Embryonic facial prominence (tissue), 1 donor: ENCODE measurements around the gene STT3B.

Experiments
- DNase-seq: peaks from one replicate; pipeline ENCODE4 v3.0.0-alpha.2; 2016; ENCODE audit errors: extremely low spot score

The STT3B gene

DNA sequence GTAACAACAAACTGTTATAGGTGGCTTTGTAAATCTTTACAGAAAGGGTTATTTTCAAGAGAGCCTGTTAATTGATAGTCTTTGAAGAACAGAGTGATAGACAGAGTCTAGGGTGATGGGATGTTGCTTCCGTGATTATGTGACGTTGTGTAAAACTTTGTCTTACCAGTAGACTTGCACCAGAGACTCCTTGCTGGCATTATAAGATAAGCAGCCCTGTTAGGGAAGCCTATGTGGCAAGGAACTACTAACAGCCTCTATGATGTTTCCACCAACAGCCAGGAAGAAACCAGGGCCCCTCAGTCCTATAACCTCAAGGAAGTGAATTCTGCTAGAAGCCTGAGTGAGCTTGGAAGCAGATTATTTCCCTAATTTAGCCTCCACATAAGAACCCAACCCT, 18.9 kb downstream of the STT3B start:
- DNase-seq: no peak

- DNase-seq: no peak
These were observed 19.4 kb downstream of the STT3B start for GRCh38 chr3:31552103-31552502.

DNA sequence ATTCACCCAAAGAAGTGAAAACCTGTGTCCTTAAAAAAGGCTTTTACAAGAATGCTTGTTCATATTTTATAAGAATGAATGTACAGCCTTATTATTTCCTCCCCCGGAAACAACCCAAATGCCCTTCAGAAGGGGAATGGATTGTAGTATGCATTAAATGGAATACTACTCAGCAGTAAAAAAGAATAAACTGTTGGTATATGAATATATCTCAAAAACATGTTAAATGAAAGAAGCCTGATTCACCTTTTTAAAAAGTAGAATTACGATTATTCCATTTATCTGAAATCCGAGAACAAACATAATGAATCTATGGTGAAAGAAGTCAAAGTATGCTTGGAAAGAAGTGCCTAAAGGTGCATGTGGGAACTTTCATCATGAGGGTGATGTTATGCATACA, 20.5 kb downstream of the STT3B start:
- no peak for DNase-seq

DNA sequence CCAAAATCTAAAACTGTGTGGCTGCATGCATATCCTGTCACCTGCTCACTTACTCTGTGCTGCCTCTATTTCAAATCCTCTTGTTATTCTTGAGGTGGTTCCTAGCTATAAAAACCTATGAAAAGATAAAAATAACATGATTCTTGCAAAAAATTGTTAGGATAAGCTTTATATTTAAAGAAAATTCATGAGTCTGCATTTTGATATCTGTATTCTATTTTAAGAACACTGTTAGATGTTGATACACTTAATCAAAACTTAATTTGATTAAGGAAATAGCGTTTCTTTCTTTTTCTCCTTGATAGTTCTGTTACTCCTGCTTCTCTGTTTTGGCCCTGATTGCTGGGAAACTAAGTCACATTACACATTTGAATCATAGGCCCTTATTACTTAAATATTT, 22.5 kb downstream of the STT3B start:
- no peak for DNase-seq

- no peak for DNase-seq
These were observed 27.3 kb downstream of the STT3B start for GRCh38 chr3:31559872-31560534.

GRCh38 chr3:31561891-31562290, 29.2 kb downstream of the STT3B start:
- no peak for DNase-seq

DNA sequence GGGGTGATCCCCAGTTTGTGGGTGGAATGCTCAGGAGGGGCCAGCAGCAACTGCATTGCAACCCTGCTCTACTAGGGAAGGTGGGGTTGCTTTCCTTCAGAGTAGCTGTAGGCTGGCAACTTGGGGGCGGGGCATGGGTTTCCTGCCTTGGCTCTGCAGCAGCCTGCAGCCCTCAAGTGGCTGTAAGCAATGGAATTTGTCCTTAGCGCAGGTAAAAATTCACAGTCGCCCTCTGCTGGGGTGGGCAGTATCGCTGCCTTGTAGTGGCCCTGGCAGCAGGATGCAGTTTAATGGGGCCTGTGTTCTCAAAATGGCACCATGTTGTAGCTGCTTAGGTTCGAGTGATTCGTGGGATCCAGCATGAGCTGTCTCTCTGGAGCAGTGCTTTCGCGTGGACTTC, 29.8 kb downstream of the STT3B start:
- no peak for DNase-seq

DNA sequence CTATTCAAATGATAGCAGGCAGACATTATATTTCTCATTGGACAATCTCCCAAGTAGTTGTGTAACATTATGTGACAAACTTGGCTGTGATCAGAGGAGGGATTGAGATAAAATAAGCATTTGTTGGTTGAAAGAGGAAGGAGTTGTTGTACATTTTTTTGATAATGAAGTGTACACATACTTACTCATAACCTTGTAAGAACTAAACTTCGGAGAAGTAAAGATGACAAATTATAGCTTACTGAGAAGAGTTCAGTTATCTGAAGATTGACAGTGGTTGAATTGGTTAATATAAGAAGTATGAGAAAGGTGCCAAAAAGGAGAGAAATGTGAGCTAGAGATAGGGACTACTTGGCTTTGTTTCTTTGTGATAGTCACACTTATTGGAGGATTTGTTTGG, 32.6 kb downstream of the STT3B start:
- DNase-seq: no peak

GRCh38 chr3:31567036-31567435, 34.3 kb downstream of the STT3B start:
- DNase-seq: no peak

GRCh38 chr3:31568649-31569048, 35.9 kb downstream of the STT3B start:
- DNase-seq: no peak

DNA sequence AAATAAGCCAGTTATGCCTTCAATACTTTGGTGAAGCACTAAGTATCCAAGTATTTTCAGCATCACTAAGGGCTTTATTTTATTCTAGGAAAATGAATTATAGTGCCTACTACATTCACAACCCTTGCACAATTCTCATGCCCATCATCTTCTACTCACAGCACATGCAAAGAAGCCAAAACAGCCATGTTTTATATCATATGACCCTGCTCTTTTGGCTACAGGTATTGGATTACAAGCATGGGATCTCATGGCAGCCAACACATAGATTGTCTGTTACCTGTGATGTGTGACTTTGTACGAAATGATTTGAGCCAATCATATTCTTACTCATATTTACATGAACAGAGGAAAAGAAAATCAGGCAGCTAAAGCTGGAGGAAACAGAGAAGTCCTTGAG, 38.6 kb downstream of the STT3B start:
- DNase-seq: no peak

- no peak for DNase-seq
These were observed 39.7 kb downstream of the STT3B start for GRCh38 chr3:31572236-31573004.

DNA sequence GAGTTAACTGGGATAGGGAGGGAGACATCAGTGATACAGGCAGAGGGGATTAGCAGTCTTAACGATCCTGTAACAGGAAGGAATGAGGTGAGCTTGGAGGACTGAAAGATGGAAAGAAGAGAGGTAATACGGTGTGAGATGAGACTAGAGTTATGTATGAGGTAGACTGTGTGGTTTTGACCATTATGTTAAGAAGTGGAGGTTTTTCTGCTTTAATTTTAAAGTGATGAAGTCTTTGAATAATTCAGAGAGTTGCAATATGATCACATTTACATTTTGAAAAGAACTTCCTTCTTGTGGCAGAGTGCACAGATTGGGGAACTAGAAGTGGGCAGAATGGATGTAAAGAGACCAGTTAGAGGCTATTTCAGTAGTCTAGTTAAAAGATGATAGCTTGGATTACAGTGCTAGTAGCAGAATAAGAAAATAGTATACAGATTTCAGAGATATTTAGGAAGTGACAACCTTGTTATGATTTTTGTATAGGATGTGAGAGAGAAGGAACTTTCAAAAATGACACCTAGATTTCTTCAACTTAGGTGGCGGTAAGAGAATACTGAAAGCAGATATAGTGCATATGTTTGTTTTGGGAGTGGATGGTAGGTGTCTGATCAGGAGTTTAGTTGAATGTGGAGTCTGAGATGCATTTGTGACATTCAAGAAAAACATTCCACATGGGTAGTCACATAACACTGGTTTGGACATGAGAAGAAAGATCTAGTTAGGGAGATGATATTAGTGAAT, 40.5 kb downstream of the STT3B start:
- no peak for DNase-seq

GRCh38 chr3:31575448-31575847, 42.7 kb downstream of the STT3B start:
- DNase-seq: no peak

- no peak for DNase-seq
These were observed 43.8 kb downstream of the STT3B start for GRCh38 chr3:31576521-31576920.

DNA sequence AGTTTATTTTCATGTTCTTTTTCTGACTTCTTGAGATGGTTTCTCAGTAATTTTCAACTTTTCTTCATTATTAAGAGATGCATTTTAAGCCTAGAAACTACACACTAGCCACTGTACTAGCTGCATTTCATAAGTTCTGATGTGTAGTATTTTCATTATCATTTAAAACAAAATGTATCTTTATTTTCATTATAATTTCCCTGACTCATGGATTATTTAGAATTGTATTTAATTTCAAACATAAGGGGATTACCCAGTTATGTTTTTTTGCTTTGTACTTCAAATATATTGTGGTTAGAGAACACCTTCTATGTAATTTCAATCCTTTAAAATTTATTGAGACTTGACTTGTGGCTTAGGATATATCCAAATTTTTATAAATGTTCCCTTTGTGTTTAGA, 44.5 kb downstream of the STT3B start:
- no peak for DNase-seq

DNA sequence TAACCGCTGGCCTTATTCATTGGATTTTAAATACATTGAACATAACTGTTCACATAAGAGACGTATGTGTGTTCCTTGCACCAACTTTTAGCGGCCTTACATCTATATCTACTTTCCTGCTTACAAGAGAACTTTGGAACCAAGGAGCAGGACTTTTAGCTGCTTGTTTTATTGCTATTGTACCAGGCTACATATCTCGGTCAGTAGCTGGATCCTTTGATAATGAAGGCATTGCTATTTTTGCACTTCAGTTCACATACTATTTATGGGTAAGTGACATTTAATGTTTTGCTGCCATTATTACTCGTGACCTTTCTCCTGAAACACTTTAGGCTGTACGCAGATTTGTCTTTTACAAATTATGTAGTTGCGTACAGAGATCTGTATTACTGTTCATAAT, 47.1 kb downstream of the STT3B start:
- DNase-seq: no peak

DNA sequence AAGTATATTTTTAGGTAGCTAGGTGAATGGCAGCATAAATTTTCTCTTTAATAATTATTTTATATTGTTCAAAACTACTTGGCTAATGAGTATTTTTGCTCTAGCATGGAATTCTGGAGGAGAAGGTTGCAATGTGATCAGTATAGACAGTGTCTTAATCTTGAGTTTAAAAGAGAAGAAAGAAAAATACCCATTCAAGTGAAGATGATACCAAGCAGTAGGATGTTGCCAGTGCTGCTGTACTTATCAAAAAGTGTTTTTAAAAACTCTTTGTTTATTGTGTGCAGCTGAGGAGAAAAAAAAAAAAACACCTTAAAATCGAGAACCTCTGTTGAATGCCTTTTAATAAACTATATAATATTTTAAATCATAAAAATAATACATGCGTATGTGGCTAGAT, 47.9 kb downstream of the STT3B start:
- no peak for DNase-seq

- DNase-seq: no peak
These were observed 48.9 kb downstream of the STT3B start for GRCh38 chr3:31581660-31582059.

- no peak for DNase-seq
These were observed 56.5 kb downstream of the STT3B start for GRCh38 chr3:31589228-31589627.

DNA sequence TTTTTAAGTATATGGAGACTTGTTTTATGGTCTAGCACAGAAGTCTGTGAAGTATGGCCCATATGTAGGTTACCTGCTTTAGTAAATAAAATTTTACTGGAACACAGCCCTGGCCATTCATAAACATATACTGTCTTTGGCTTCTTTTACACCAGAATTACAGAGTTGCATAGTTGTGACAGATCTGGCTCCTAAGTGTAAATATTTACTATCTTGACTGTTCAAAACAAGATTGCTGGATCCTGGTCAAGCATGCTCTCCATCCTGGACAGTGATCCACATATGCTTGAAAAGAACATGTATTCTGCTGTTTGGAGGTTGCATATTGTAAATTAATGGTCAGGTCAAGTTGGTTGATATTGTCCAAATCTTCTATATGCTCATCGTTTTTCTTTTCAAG, 57.9 kb downstream of the STT3B start:
- no peak for DNase-seq

DNA sequence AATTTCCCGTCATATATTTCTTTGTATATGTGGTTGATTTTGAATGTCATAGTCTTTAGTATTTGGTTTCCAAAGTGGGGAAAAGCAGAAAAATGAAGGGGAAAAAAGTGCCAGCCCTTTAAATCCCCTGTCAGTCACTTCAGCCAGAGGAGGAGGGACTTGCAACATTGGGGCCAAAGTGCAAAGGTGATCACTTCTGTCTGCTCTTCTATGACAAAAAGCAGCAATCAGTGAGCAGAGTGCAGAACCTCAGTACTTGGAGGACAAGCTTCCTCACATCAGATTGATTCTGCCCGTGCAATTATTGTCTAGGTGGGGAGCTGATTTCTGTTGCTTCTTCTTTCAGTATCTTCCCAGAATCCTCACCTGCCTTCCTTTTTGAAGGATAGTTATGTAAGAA, 60.0 kb downstream of the STT3B start:
- DNase-seq: no peak

DNA sequence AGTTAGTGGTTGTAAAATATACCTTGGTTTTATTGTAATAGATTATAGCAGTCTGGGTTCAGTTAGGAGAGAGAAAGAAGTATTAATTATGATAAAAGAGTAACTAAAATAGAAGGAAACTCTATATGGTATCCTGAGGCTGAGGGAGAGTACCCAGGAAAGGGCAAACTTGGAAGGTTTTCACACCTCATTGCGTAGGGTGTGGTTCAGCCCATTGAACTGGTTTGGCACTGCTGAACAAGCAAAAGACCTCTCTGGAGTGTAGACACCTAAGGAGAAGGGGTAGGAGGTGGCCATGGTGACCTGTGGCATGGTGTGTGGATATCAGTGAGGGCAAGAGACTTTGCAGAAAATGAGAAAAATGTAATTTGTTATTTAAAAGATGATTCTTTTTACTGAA, 63.5 kb downstream of the STT3B start:
- no peak for DNase-seq
